ENCODE results near the gene CLHC1. TPM values are rescaled to one million over a fixed set of nuclear protein-coding genes. Genes with fewer than 3 reads are reported as not detected.
"Not testable (repeated sequence)": the region's sequence is repeated elsewhere in the genome, so short reads cannot be mapped to it uniquely, and the experiment has no call there.

CLHC1 gene
- total and polyA plus RNA-seq, 3 donors from 2014 or later: 7.9 to 21.2 (median 14.6) TPM

- intact Hi-C loops (cut with DNase I; ENCODE audit: low total_unique reads): no loop called here
- Histone ChIP-seq H3K27me3 (no peaks in the 10 kb centered on the region), H3K4me3 (peak overlapping the region in 1 of 2 donors; percentile 43), H3K27ac (peak overlapping the region in 1 of 2 donors; percentile 39), H3K36me3 (ENCODE audit: low read depth, missing control alignments) (no peaks in the 10 kb centered on the region), H3K4me1 (no peaks in the 10 kb centered on the region), H3K9me3 (no peaks in the 10 kb centered on the region)
- TF ChIP-seq CTCF (IDR thresholded peaks at IDR 0.05): no peak
- TF ChIP-seq POLR2A (IDR thresholded peaks at IDR 0.05): no peak
- no peak for DNase-seq
- WGBS, 2 donors: 67 to 80% methylated on average over 1 of the region's 1 CpG
These were observed 97.8 kb downstream of the CLHC1 start for GRCh38 chr2:55134316-55134706.

GRCh38 chr2:55133467-55134315, 98.4 kb downstream of the CLHC1 start:
- Histone ChIP-seq H3K36me3 (ENCODE audit: low read depth, missing control alignments) (no peaks in the 10 kb centered on the region), H3K4me3 (peak overlapping the region; percentile 13 to 43), H3K27ac (peak overlapping the region in 1 of 2 donors; percentile 50), H3K4me1 (no peaks in the 10 kb centered on the region), H3K9me3 (no peaks in the 10 kb centered on the region), H3K27me3 (no peaks in the 10 kb centered on the region)
- TF ChIP-seq POLR2A (IDR thresholded peaks at IDR 0.05): no peak
- no peak for TF ChIP-seq CTCF (IDR thresholded peaks at IDR 0.05)
- WGBS, 2 donors: 33 to 41% methylated on average over 10 of the region's 10 CpGs
- intact Hi-C loops (cut with DNase I; ENCODE audit: low total_unique reads): no loop called here
- DNase-seq: peak; percentile 54

GRCh38 chr2:55130849-55131248, 101.2 kb downstream of the CLHC1 start:
- WGBS, 2 donors: 70 to 82% methylated on average over 1 of the region's 1 CpG
- no peak for TF ChIP-seq CTCF (IDR thresholded peaks at IDR 0.05)
- TF ChIP-seq POLR2A (IDR thresholded peaks at IDR 0.05): no peak
- Histone ChIP-seq H3K9me3 (no peaks in the 10 kb centered on the region), H3K4me3 (no peak overlapping the region), H3K36me3 (ENCODE audit: low read depth, missing control alignments) (no peaks in the 10 kb centered on the region), H3K27me3 (no peaks in the 10 kb centered on the region), H3K27ac (no peak overlapping the region), H3K4me1 (no peaks in the 10 kb centered on the region)
- DNase-seq: no peak
- intact Hi-C loops (cut with DNase I; ENCODE audit: low total_unique reads): no loop called here

GRCh38 chr2:55126643-55127042, 105.5 kb downstream of the CLHC1 start:
- H3K27me3 ChIP-seq; H3K36me3 ChIP-seq (ENCODE audit: low read depth, missing control alignments); H3K4me3 ChIP-seq; H3K9me3 ChIP-seq; intact Hi-C loops (cut with DNase I; ENCODE audit: low total_unique reads); DNase-seq; H3K27ac ChIP-seq; H3K4me1 ChIP-seq: not testable (repeated sequence)
- WGBS, 2 donors: 95 to 96% methylated on average over 4 of the region's 4 CpGs

Other genes with a start within 250 kb of the CLHC1 start
- gene RTN4, start 181.8 kb downstream of the CLHC1 start, total RNA-seq: 100 to 1,000 TPM; 107 to 112 TPM
- 183 TPM for gene RTN4, start 181.8 kb downstream of the CLHC1 start, polyA plus RNA-seq (ENCODE audit: insufficient read depth, low read depth, low replicate concordance)
- gene RPS27A, start 395 bp upstream of the CLHC1 start, total RNA-seq: 100 to 1,000 TPM; 371 to 618 TPM
- gene RPS27A, start 395 bp upstream of the CLHC1 start, polyA plus RNA-seq (ENCODE audit: insufficient read depth, low read depth, low replicate concordance): 857 TPM
- gene MTIF2, start 36.9 kb upstream of the CLHC1 start, total RNA-seq: 10 to 100 TPM; 19.6 to 23.9 TPM
- 15.0 TPM for gene MTIF2, start 36.9 kb upstream of the CLHC1 start, polyA plus RNA-seq (ENCODE audit: insufficient read depth, low read depth, low replicate concordance)
- 100 to 1,000 TPM; 121 to 180 TPM for gene CCDC88A, start 187.6 kb upstream of the CLHC1 start, total RNA-seq
- 26.5 TPM for gene CCDC88A, start 187.6 kb upstream of the CLHC1 start, polyA plus RNA-seq (ENCODE audit: insufficient read depth, low read depth, low replicate concordance)

All from testis (tissue), 3 donors.